ENCODE results near the gene RBBP8.

Gene RBBP8

DNA sequence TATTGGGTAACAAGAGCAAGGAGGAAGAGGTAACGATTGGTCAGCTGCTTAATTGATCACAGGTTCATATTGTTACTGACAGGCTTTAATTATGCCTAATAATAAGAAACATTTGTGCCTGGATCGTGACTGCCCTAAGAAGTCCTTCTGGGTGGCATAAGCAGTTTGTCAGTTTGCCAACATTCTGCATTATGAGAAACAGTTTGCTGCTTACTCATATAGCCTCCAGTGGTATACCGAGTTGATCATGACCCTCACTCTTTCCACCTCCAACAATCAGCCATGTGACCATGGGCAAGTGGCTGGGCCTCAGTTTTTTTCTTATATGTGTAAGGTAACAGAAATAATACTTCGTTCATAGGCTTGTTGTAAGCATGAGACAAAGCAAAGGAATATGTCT is 105.6 kb downstream of the RBBP8 start:
- H3K4me3 ChIP-seq (ENCODE audit: low read depth, low read length): no peak overlapping the region
- TF ChIP-seq, protein P1, sequence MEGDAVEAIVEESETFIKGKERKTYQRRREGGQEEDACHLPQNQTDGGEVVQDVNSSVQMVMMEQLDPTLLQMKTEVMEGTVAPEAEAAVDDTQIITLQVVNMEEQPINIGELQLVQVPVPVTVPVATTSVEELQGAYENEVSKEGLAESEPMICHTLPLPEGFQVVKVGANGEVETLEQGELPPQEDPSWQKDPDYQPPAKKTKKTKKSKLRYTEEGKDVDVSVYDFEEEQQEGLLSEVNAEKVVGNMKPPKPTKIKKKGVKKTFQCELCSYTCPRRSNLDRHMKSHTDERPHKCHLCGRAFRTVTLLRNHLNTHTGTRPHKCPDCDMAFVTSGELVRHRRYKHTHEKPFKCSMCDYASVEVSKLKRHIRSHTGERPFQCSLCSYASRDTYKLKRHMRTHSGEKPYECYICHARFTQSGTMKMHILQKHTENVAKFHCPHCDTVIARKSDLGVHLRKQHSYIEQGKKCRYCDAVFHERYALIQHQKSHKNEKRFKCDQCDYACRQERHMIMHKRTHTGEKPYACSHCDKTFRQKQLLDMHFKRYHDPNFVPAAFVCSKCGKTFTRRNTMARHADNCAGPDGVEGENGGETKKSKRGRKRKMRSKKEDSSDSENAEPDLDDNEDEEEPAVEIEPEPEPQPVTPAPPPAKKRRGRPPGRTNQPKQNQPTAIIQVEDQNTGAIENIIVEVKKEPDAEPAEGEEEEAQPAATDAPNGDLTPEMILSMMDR (IDR thresholded peaks at IDR 0.05; ENCODE audit: insufficient read depth, low read depth, low read length, missing control alignments): no peak
- no peak for DNase-seq (ENCODE audit: low read depth)

DNA sequence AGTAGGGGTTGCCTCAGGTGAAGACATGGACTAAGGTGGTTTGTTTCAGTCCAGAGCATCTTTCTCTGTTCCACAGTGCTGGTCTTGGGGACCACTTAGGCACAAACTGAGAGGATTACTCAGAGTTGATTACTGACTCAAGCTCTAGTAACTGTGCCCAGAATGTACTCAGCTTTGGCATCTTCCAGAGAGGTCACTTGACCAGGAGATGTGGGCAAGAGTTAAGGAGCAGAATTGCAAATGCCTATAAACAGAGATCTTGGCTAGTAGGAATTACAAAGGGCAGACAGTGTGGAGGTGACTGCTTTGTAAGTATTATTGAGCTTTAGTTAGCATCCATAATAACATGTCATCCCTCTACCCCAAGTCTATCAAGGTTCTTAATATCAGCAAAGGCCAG is 109.0 kb downstream of the RBBP8 start:
- no peak overlapping the region for H3K4me3 ChIP-seq (ENCODE audit: low read depth, low read length)
- TF ChIP-seq, protein P1 (IDR thresholded peaks at IDR 0.05; ENCODE audit: insufficient read depth, low read depth, low read length, missing control alignments): no peak
- DNase-seq (ENCODE audit: low read depth): no peak

DNA sequence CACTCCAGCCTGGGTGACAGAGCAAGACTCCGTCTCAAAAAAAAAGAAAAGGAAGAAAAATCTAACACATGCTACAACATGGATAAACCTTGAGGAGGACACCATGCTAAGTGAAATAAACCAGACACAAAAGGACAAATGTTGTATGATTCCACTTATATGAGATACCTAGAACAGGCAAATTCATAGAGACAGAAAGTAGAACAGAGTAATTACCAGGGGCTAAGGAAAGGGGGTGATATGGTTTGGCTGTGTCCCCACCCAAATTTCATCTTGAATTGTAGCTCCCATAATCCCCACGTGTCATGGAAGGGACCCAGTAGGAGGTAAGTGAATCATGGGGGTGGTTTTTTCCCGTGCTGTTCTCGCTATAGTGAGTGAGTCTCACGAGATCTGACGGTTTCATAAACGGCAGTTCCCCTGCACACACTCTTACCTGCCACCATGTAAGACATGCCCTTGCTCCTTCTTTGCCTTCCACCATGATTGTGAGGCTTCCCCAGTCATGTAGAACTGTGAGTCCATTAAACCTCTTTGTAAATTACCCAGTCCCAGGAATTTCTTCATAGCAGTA is 110.8 kb downstream of the RBBP8 start:
- no peak overlapping the region for H3K4me3 ChIP-seq (ENCODE audit: low read depth, low read length)
- TF ChIP-seq, protein P1 (IDR thresholded peaks at IDR 0.05; ENCODE audit: insufficient read depth, low read depth, low read length, missing control alignments): no peak
- DNase-seq (ENCODE audit: low read depth): no peak

DNA sequence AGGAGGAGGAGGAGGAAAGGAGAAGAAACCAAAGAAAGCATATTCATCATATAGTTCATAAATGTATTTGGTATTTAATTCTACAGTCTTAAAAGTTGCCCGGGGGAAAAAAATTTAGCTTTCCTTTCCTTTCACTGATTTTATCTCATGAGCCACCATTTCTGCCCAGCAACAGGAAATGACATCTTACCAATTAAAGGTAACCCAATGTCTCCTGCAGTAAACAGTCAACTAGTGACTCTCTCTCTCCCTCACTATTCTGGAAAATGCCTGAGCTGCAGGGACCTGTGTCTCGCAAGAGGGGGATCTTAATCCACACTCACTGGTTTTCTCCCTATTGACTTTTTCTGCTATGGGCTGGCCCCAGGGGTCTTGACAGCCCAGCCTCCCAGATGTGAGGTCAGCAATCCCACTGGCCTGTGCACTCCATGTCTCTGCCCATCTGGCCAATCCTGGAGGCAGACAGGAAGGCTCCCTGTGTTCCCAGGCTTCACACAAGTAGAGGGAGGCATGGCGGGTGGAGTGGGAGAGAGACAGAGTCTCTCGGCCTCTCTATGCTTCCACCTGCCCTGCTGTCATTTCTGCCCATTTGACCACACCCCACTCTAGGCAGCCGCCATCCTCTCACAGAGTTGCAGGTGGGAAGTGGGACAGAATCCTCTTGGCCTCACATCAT is 116.7 kb downstream of the RBBP8 start:
- DNase-seq (ENCODE audit: low read depth): no peak
- TF ChIP-seq, protein P1 (IDR thresholded peaks at IDR 0.05; ENCODE audit: insufficient read depth, low read depth, low read length, missing control alignments): no peak
- no peak overlapping the region for H3K4me3 ChIP-seq (ENCODE audit: low read depth, low read length)

DNA sequence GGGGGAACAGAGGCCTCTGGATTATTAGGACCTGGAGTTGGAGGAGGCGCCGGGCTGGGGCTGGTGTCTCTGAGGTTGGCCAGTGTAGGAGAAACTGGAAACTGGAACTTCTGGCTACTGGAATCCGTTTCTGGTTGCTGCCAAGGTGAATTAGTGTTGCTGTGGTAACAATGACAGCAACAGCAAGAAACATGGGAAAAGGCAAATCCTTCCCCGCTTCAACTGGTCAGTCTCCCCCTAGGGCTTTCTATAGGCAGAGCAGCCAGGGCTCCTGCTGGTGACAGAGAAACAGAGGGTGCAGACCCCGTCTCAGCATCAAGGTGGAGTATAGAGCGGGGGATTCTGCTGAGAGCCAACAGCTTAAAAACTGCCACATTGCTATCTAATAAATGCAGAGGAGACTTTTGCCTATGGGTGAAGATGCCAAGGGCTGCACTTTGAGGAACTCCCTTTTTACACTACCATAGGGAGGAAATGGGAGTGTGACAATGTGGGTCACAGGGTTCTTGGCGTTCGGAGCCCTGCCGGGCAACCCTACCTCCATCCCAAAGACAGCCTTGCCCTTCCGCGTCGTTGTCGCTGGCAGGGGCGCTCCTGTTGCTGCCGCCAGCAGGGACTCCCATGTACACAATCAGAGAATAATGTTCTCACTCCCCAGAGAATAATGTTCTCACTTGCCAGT is 120.8 kb downstream of the RBBP8 start:
- H3K4me3 ChIP-seq (ENCODE audit: low read depth, low read length): no peak overlapping the region
- DNase-seq (ENCODE audit: low read depth): no peak
- TF ChIP-seq, protein P1 (IDR thresholded peaks at IDR 0.05; ENCODE audit: insufficient read depth, low read depth, low read length, missing control alignments): no peak

DNA sequence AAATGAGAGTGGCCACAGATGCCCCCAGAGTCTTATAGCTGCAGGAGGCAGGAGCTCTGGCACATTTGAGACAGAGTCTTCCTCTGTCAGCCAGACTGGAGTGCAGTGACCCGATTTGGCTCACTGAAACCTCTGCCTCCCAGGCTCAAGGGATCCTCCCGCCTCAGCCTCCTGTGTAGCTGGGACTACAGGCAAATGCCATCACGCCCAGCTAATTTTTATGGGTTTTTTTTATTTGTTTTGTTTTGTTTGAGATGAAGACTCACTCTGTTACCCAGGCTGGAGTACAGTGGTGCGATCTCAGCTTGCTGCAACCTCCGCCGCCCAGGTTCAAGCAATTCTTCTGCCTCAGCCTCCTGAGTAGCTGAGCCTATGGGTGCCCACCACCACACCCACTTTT is 121.4 kb downstream of the RBBP8 start:
- TF ChIP-seq, protein P1 (IDR thresholded peaks at IDR 0.05; ENCODE audit: insufficient read depth, low read depth, low read length, missing control alignments): no peak
- no peak for DNase-seq (ENCODE audit: low read depth)
- no peak overlapping the region for H3K4me3 ChIP-seq (ENCODE audit: low read depth, low read length)

Data from GM12865 (cell line).